PC-9 (cell line): ENCODE results near the gene PIGN.

Experiments
- CTCF ChIP-seq: fragments of 200-600 bp; sonication (generic); conservative IDR thresholded peaks from 2 replicates; pipeline ENCODE4 v1.6.1; 2017; ENCODE audit warnings: mixed run types, antibody characterized with exemption, mild to moderate bottlenecking, moderate library complexity
- EZH2 ChIP-seq: fragments of 200-600 bp; sonication (generic); IDR thresholded peaks from 2 replicates; pipeline ENCODE4 v1.8.0; 2017; ENCODE audit warnings: antibody characterized with exemption, low read depth

GRCh38 chr18:62024983-62025382 is 161.9 kb downstream of the PIGN start:
- no peak for TF ChIP-seq CTCF
- no peak for TF ChIP-seq EZH2
